ENCODE results near the gene SOX5.

The SOX5 gene

GRCh38 chr12:23540572-23540971, 408.9 kb downstream of the SOX5 start:
- H3K79me2 ChIP-seq (ENCODE audit: control insufficient read depth, insufficient read depth, low read length, poor library complexity): no peaks in the 10 kb centered on the region
- no peak overlapping the region for H3K23ac ChIP-seq (ENCODE audit: low read length)
- H3K27me3 ChIP-seq (ENCODE audit: insufficient read depth, low read length): no peaks in the 10 kb centered on the region
- no peak overlapping the region for H4K8ac ChIP-seq (ENCODE audit: low read depth, low read length)
- no peak overlapping the region for H4K12ac ChIP-seq (ENCODE audit: low read depth, low read length)
- no peak overlapping the region for H3K4me2 ChIP-seq (ENCODE audit: low read length)
- no peak overlapping the region for H3K27ac ChIP-seq (ENCODE audit: low read depth, low read length)
- no peaks in the 10 kb centered on the region for H3K9me3 ChIP-seq (ENCODE audit: insufficient read depth, low read depth, low read length)
- no peaks in the 10 kb centered on the region for H3K4me1 ChIP-seq (ENCODE audit: control insufficient read depth in 1 of 2, insufficient read depth in 2 of 2, low read length in 2 of 2)
- H3K14ac ChIP-seq (ENCODE audit: low read length): no peak overlapping the region
- H2BK5ac ChIP-seq (ENCODE audit: low read depth, low read length, poor library complexity): no peak overlapping the region
- no peak for DNase-seq
- no peak overlapping the region for H3K4ac ChIP-seq (ENCODE audit: low read depth, low read length)
- peaks cover 0 to 4% of the 10 kb centered on the region in 2 experiments for H3K36me3 ChIP-seq (ENCODE audit: control insufficient read depth in 1 of 2, insufficient read depth in 2 of 2, low read length in 2 of 2)
- no peak overlapping the region for H3K4me3 ChIP-seq (ENCODE audit: low read depth, low read length)
- H2BK120ac ChIP-seq (ENCODE audit: insufficient read depth, low read length, poor library complexity): no peak overlapping the region
- no peak overlapping the region for H4K91ac ChIP-seq (ENCODE audit: low read depth, low read length)
- H3K18ac ChIP-seq (ENCODE audit: low read length): no peak overlapping the region
- no peak overlapping the region for H2BK12ac ChIP-seq (ENCODE audit: low read length)
- no CpG with 5 or more reads among the region's 7 CpGs for WGBS (ENCODE audit: extremely low coverage, insufficient coverage, insufficient read length)
- no peak overlapping the region for H2AFZ ChIP-seq (ENCODE audit: insufficient read depth, low read length, poor library complexity)
- no peak overlapping the region for H2AK5ac ChIP-seq (ENCODE audit: low read length)
- no peak overlapping the region for H3K9ac ChIP-seq (ENCODE audit: low read length)
- no peaks in the 10 kb centered on the region for H3K79me1 ChIP-seq (ENCODE audit: low read length)

- Histone ChIP-seq H2BK120ac (ENCODE audit: insufficient read depth, low read length, poor library complexity) (no peak overlapping the region), H3K36me3 (ENCODE audit: control insufficient read depth in 1 of 2, insufficient read depth in 2 of 2, low read length in 2 of 2) (peaks cover 2 to 4% of the 10 kb centered on the region in 2 experiments), H3K79me2 (ENCODE audit: control insufficient read depth, insufficient read depth, low read length, poor library complexity) (no peaks in the 10 kb centered on the region), H3K4me3 (ENCODE audit: low read depth, low read length) (no peak overlapping the region), H3K4ac (ENCODE audit: low read depth, low read length) (no peak overlapping the region), H3K4me1 (ENCODE audit: control insufficient read depth in 1 of 2, insufficient read depth in 2 of 2, low read length in 2 of 2) (no peaks in the 10 kb centered on the region), H2BK12ac (ENCODE audit: low read length) (no peak overlapping the region), H2BK5ac (ENCODE audit: low read depth, low read length, poor library complexity) (no peak overlapping the region), H3K4me2 (ENCODE audit: low read length) (no peak overlapping the region), H3K23ac (ENCODE audit: low read length) (no peak overlapping the region), H2AFZ (ENCODE audit: insufficient read depth, low read length, poor library complexity) (no peak overlapping the region), H4K12ac (ENCODE audit: low read depth, low read length) (no peak overlapping the region), H3K14ac (ENCODE audit: low read length) (no peak overlapping the region), H3K18ac (ENCODE audit: low read length) (no peak overlapping the region), H3K27ac (ENCODE audit: low read depth, low read length) (no peak overlapping the region), H4K8ac (ENCODE audit: low read depth, low read length) (no peak overlapping the region), H4K91ac (ENCODE audit: low read depth, low read length) (no peak overlapping the region), H2AK5ac (ENCODE audit: low read length) (no peak overlapping the region), H3K27me3 (ENCODE audit: insufficient read depth, low read length) (no peaks in the 10 kb centered on the region), H3K79me1 (ENCODE audit: low read length) (no peaks in the 10 kb centered on the region), H3K9me3 (ENCODE audit: insufficient read depth, low read depth, low read length) (no peaks in the 10 kb centered on the region), H3K9ac (ENCODE audit: low read length) (no peak overlapping the region)
- DNase-seq: no peak
- no CpG with 5 or more reads among the region's 7 CpGs for WGBS (ENCODE audit: extremely low coverage, insufficient coverage, insufficient read length)
Observed at GRCh38 chr12:23536293-23536692, 413.2 kb downstream of the SOX5 start.

GRCh38 chr12:23535441-23535840, 414.0 kb downstream of the SOX5 start:
- Histone ChIP-seq H3K23ac (ENCODE audit: low read length) (no peak overlapping the region), H3K4me3 (ENCODE audit: low read depth, low read length) (no peak overlapping the region), H3K27me3 (ENCODE audit: insufficient read depth, low read length) (no peaks in the 10 kb centered on the region), H2BK120ac (ENCODE audit: insufficient read depth, low read length, poor library complexity) (no peak overlapping the region), H2AK5ac (ENCODE audit: low read length) (no peak overlapping the region), H3K4ac (ENCODE audit: low read depth, low read length) (no peak overlapping the region), H3K9me3 (ENCODE audit: insufficient read depth, low read depth, low read length) (no peaks in the 10 kb centered on the region), H2BK5ac (ENCODE audit: low read depth, low read length, poor library complexity) (no peak overlapping the region), H3K79me2 (ENCODE audit: control insufficient read depth, insufficient read depth, low read length, poor library complexity) (no peaks in the 10 kb centered on the region), H2BK12ac (ENCODE audit: low read length) (no peak overlapping the region), H3K27ac (ENCODE audit: low read depth, low read length) (no peak overlapping the region), H3K9ac (ENCODE audit: low read length) (no peak overlapping the region), H3K18ac (ENCODE audit: low read length) (no peak overlapping the region), H3K79me1 (ENCODE audit: low read length) (no peaks in the 10 kb centered on the region), H4K91ac (ENCODE audit: low read depth, low read length) (no peak overlapping the region), H4K8ac (ENCODE audit: low read depth, low read length) (no peak overlapping the region), H3K14ac (ENCODE audit: low read length) (no peak overlapping the region), H2AFZ (ENCODE audit: insufficient read depth, low read length, poor library complexity) (no peak overlapping the region), H4K12ac (ENCODE audit: low read depth, low read length) (no peak overlapping the region), H3K4me2 (ENCODE audit: low read length) (no peak overlapping the region), H3K36me3 (ENCODE audit: control insufficient read depth in 1 of 2, insufficient read depth in 2 of 2, low read length in 2 of 2) (peaks cover 2 to 4% of the 10 kb centered on the region in 2 experiments), H3K4me1 (ENCODE audit: control insufficient read depth in 1 of 2, insufficient read depth in 2 of 2, low read length in 2 of 2) (no peaks in the 10 kb centered on the region)
- no CpG with 5 or more reads among the region's 1 CpG for WGBS (ENCODE audit: extremely low coverage, insufficient coverage, insufficient read length)
- no peak for DNase-seq

- Histone ChIP-seq H3K18ac (ENCODE audit: low read length) (no peak overlapping the region), H2BK12ac (ENCODE audit: low read length) (no peak overlapping the region), H3K36me3 (ENCODE audit: control insufficient read depth in 1 of 2, insufficient read depth in 2 of 2, low read length in 2 of 2) (peaks cover 2 to 4% of the 10 kb centered on the region in 2 experiments), H3K4me3 (ENCODE audit: low read depth, low read length) (no peak overlapping the region), H3K9ac (ENCODE audit: low read length) (peak overlapping the region; percentile 2), H4K12ac (ENCODE audit: low read depth, low read length) (no peak overlapping the region), H2BK5ac (ENCODE audit: low read depth, low read length, poor library complexity) (no peak overlapping the region), H2AK5ac (ENCODE audit: low read length) (no peak overlapping the region), H3K27ac (ENCODE audit: low read depth, low read length) (no peak overlapping the region), H3K4me2 (ENCODE audit: low read length) (no peak overlapping the region), H4K8ac (ENCODE audit: low read depth, low read length) (no peak overlapping the region), H3K27me3 (ENCODE audit: insufficient read depth, low read length) (no peaks in the 10 kb centered on the region), H2BK120ac (ENCODE audit: insufficient read depth, low read length, poor library complexity) (no peak overlapping the region), H3K14ac (ENCODE audit: low read length) (no peak overlapping the region), H4K91ac (ENCODE audit: low read depth, low read length) (no peak overlapping the region), H3K79me2 (ENCODE audit: control insufficient read depth, insufficient read depth, low read length, poor library complexity) (no peaks in the 10 kb centered on the region), H3K4ac (ENCODE audit: low read depth, low read length) (no peak overlapping the region), H3K23ac (ENCODE audit: low read length) (no peak overlapping the region), H3K79me1 (ENCODE audit: low read length) (no peaks in the 10 kb centered on the region), H3K4me1 (ENCODE audit: control insufficient read depth in 1 of 2, insufficient read depth in 2 of 2, low read length in 2 of 2) (no peaks in the 10 kb centered on the region), H3K9me3 (ENCODE audit: insufficient read depth, low read depth, low read length) (no peaks in the 10 kb centered on the region), H2AFZ (ENCODE audit: insufficient read depth, low read length, poor library complexity) (no peak overlapping the region)
- WGBS (ENCODE audit: extremely low coverage, insufficient coverage, insufficient read length): no CpG with 5 or more reads among the region's 8 CpGs
- DNase-seq: no peak
Observed at GRCh38 chr12:23534196-23534595, 415.3 kb downstream of the SOX5 start.
